ENCODE results near the gene EEIG1. TPM values are rescaled to one million over a fixed set of nuclear protein-coding genes. Genes with fewer than 3 reads are reported as not detected.

The EEIG1 gene
- total RNA-seq, 2 donors from 2014 or later: 23.4 to 84.6 TPM

- Histone ChIP-seq H3K27ac (no peak overlapping the region), H3K9me3 (no peaks in the 10 kb centered on the region), H3K36me3 (peaks cover 8 to 20% of the 10 kb centered on the region in 2 donors), H3K4me1 (replicated peaks) (no peaks in the 10 kb centered on the region), H3K27me3 (replicated peaks; ENCODE audit: insufficient read depth) (no peaks in the 10 kb centered on the region), H3K4me3 (no peak overlapping the region)
- WGBS: 20% methylated on average over 13 of the region's 13 CpGs
- TF ChIP-seq CTCF (IDR thresholded peaks at IDR 0.05): peak; percentile 61 to 98 (median 92)
- peak; percentile 59 for TF ChIP-seq POLR2AphosphoS5 (IDR thresholded peaks at IDR 0.05)
- no peak for TF ChIP-seq POLR2A (IDR thresholded peaks at IDR 0.05)
- intact Hi-C loops (cut with DNase I): loop anchor here (1.0 to 5.0 kb wide), 3 partner anchors 39 to 179 kb away; partner anchors contain the start of gene EEIG1
- peak; percentile 78 for DNase-seq (ENCODE audit: low spot score)
These were observed 37.1 kb downstream of the EEIG1 start for GRCh38 chr9:127943731-127944144.

GRCh38 chr9:127943011-127943662, 37.7 kb downstream of the EEIG1 start:
- H3K36me3 ChIP-seq: peaks cover 8 to 20% of the 10 kb centered on the region in 2 donors
- intact Hi-C loops (cut with DNase I): loop anchor here (5.0 kb wide), 2 partner anchors 39 to 179 kb away; partner anchors contain the start of gene EEIG1
- TF ChIP-seq CTCF (IDR thresholded peaks at IDR 0.05) (no peak), POLR2AphosphoS5 (IDR thresholded peaks at IDR 0.05) (no peak), POLR2A (IDR thresholded peaks at IDR 0.05) (no peak)
- WGBS: 87% methylated on average over 14 of the region's 14 CpGs
- H3K4me1 ChIP-seq (replicated peaks): no peaks in the 10 kb centered on the region
- H3K9me3 ChIP-seq: no peaks in the 10 kb centered on the region
- H3K4me3 ChIP-seq: no peak overlapping the region
- no peak overlapping the region for H3K27ac ChIP-seq
- no peak for DNase-seq (ENCODE audit: low spot score)
- H3K27me3 ChIP-seq (replicated peaks; ENCODE audit: insufficient read depth): no peaks in the 10 kb centered on the region

GRCh38 chr9:127942216-127943010, 38.4 kb downstream of the EEIG1 start:
- Histone ChIP-seq H3K9me3 (no peaks in the 10 kb centered on the region), H3K36me3 (peaks cover 8 to 20% of the 10 kb centered on the region in 2 donors), H3K27me3 (replicated peaks; ENCODE audit: insufficient read depth) (no peaks in the 10 kb centered on the region), H3K4me1 (replicated peaks) (no peaks in the 10 kb centered on the region), H3K4me3 (no peak overlapping the region), H3K27ac (no peak overlapping the region)
- WGBS: 59% methylated on average over 12 of the region's 18 CpGs
- DNase-seq (ENCODE audit: low spot score): peak; percentile 53
- intact Hi-C loops (cut with DNase I): loop anchor here (5.0 kb wide), 2 partner anchors 40 to 180 kb away; partner anchors contain the start of gene EEIG1
- TF ChIP-seq CTCF (IDR thresholded peaks at IDR 0.05) (peak; percentile 62 to 91 (median 81)), POLR2AphosphoS5 (IDR thresholded peaks at IDR 0.05) (peak; percentile 18), POLR2A (IDR thresholded peaks at IDR 0.05) (no peak)

GRCh38 chr9:127941961-127942215, 38.9 kb downstream of the EEIG1 start:
- H3K4me1 ChIP-seq (replicated peaks): peaks cover 3% of the 10 kb centered on the region
- no peak overlapping the region for H3K4me3 ChIP-seq
- DNase-seq (ENCODE audit: low spot score): no peak
- intact Hi-C loops (cut with DNase I): loop anchor here (5.0 kb wide), 2 partner anchors 40 to 180 kb away; partner anchors contain the start of gene EEIG1
- WGBS: 50% methylated on average over 3 of the region's 3 CpGs
- no peaks in the 10 kb centered on the region for H3K9me3 ChIP-seq
- no peak overlapping the region for H3K27ac ChIP-seq
- peaks cover 8 to 20% of the 10 kb centered on the region in 2 donors for H3K36me3 ChIP-seq
- no peaks in the 10 kb centered on the region for H3K27me3 ChIP-seq (replicated peaks; ENCODE audit: insufficient read depth)
- no peak for TF ChIP-seq CTCF (IDR thresholded peaks at IDR 0.05)
- no peak for TF ChIP-seq POLR2AphosphoS5 (IDR thresholded peaks at IDR 0.05)
- TF ChIP-seq POLR2A (IDR thresholded peaks at IDR 0.05): no peak

All from prostate gland (tissue), 2 donors.